OCI-LY1 (cell line): ENCODE data around the gene C17orf100.
"Not testable (repeated sequence)": the region's sequence is repeated elsewhere in the genome, so short reads cannot be mapped to it uniquely, and the experiment has no call there.

ENCODE experiments used
- H2AFZ ChIP-seq: fragments of 200-600 bp; sonication (generic), shearing (Covaris generic); 2 replicates; pipeline ENCODE4 v1.6.0; 2014; ENCODE audit warnings: antibody characterized with exemption, mild to moderate bottlenecking, low read length
- H3F3A ChIP-seq: fragments of 200-600 bp; sonication (generic), shearing (Covaris generic); 2 replicates; pipeline ENCODE4 v1.6.0; 2014; ENCODE audit warnings: mild to moderate bottlenecking, antibody characterized with exemption, low read length, moderate library complexity; ENCODE audit not compliant: insufficient read depth
- H3K27ac ChIP-seq: fragments of 200-600 bp; sonication (generic); 2 replicates; pipeline ENCODE4 v1.5.1; 2014; ENCODE audit warnings: low read length, mixed run types, mild to moderate bottlenecking, low read depth; ENCODE audit not compliant: poor library complexity, severe bottlenecking
- H3K27me3 ChIP-seq: fragments of 200-600 bp; sonication (generic); 2 replicates; pipeline ENCODE4 v1.6.0; 2014; ENCODE audit warnings: antibody characterized with exemption, mild to moderate bottlenecking, low read length, moderate library complexity; ENCODE audit not compliant: insufficient read depth
- H3K36me3 ChIP-seq: fragments of 200-600 bp; sonication (generic); 2 replicates; pipeline ENCODE4 v1.6.1; 2014; ENCODE audit warnings: mild to moderate bottlenecking, antibody characterized with exemption, low read length, moderate library complexity, mixed read lengths; ENCODE audit not compliant: insufficient read depth
- H3K4me1 ChIP-seq: fragments of 200-600 bp; sonication (generic); 2 replicates; pipeline ENCODE4 v1.5.1; 2014; ENCODE audit warnings: mild to moderate bottlenecking, low read length, moderate library complexity; ENCODE audit not compliant: insufficient read depth, severe bottlenecking
- H3K4me2 ChIP-seq: fragments of 200-600 bp; sonication (generic), shearing (Covaris generic); 2 replicates; pipeline ENCODE4 v1.6.1; 2014; ENCODE audit warnings: low read length
- H3K4me3 ChIP-seq: fragments of 200-600 bp; sonication (generic); 2 replicates; pipeline ENCODE4 v1.5.1; 2014; ENCODE audit warnings: low read length, low read depth, mild to moderate bottlenecking, mixed read lengths; ENCODE audit not compliant: poor library complexity, severe bottlenecking
- H3K79me2 ChIP-seq: fragments of 200-600 bp; shearing (Covaris generic); 2 replicates; pipeline ENCODE4 v1.6.1; 2016; ENCODE audit warnings: mixed run types, low read length, mixed read lengths; ENCODE audit not compliant: insufficient read depth
- H3K9ac ChIP-seq: fragments of 200-600 bp; sonication (generic), shearing (Covaris generic); 2 replicates; pipeline ENCODE4 v1.6.1; 2014; ENCODE audit warnings: mild to moderate bottlenecking, low read length, mixed read lengths
- H3K9me2 ChIP-seq: fragments of 200-600 bp; sonication (generic), shearing (Covaris generic); 2 replicates; pipeline ENCODE4 v1.6.1; 2014; ENCODE audit warnings: low read depth, mild to moderate bottlenecking, low read length, mixed read lengths
- H3K9me3 ChIP-seq: fragments of 200-600 bp; shearing (Covaris generic); 2 replicates; pipeline ENCODE4 v1.6.1; 2014; ENCODE audit warnings: low read length, mixed read lengths
- H4K20me1 ChIP-seq: fragments of 200-600 bp; sonication (generic), shearing (Covaris generic); 2 replicates; pipeline ENCODE4 v1.6.0; 2016; ENCODE audit warnings: mild to moderate bottlenecking, low read length; ENCODE audit not compliant: insufficient read depth
- EZH2 ChIP-seq: fragments of 200-600 bp; sonication (generic), shearing (Covaris generic); IDR thresholded peaks from 2 replicates; pipeline ENCODE4 v1.8.0; 2017; ENCODE audit warnings: borderline replicate concordance, mixed run types, mild to moderate bottlenecking, antibody characterized with exemption, low read length, moderate library complexity, mixed read lengths
- TF ChIP-seq, protein P1 (sequence below): fragments of 200-600 bp; sonication (generic), shearing (Covaris generic); IDR thresholded peaks from 2 replicates; pipeline ENCODE4 v1.5.1; 2017; ENCODE audit warnings: mild to moderate bottlenecking, antibody characterized with exemption, low read length, moderate library complexity, mixed read lengths

C17orf100 gene

DNA sequence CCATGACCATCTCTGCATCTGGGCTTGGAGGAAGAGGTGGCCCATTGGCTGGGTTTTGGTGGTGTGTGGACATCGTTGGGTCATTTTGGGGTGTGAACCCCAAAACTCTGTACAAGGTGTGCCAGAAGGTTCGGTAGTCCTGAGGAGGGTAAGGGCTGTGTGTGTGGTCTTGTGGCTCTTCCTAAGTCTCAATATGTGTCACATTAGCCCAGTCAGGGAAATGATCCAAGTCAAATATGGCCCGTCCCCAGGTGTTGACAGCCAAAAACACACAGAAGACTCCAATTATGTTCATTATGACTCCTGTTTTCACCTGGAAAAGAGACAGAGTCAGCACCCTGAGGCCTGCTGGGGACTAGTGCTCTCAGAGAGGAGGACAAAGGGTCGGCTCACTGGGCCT lies 34.5 kb downstream of the C17orf100 start:
- no peaks in the 10 kb centered on the region for H3K9me2 ChIP-seq
- H3K9ac ChIP-seq = no peak overlapping the region
- H3K4me3 ChIP-seq = no peak overlapping the region
- H3K27me3 ChIP-seq = no peaks in the 10 kb centered on the region
- H3K79me2 ChIP-seq = no peaks in the 10 kb centered on the region
- H3K4me1 ChIP-seq = no peaks in the 10 kb centered on the region
- H3K36me3 ChIP-seq = no peaks in the 10 kb centered on the region
- no peak overlapping the region for H2AFZ ChIP-seq
- TF ChIP-seq EZH2 = no peak
- no peaks in the 10 kb centered on the region for H3F3A ChIP-seq
- H3K9me3 ChIP-seq = no peaks in the 10 kb centered on the region
- no peak overlapping the region for H3K4me2 ChIP-seq
- H4K20me1 ChIP-seq = no peaks in the 10 kb centered on the region
- H3K27ac ChIP-seq = no peak overlapping the region

DNA sequence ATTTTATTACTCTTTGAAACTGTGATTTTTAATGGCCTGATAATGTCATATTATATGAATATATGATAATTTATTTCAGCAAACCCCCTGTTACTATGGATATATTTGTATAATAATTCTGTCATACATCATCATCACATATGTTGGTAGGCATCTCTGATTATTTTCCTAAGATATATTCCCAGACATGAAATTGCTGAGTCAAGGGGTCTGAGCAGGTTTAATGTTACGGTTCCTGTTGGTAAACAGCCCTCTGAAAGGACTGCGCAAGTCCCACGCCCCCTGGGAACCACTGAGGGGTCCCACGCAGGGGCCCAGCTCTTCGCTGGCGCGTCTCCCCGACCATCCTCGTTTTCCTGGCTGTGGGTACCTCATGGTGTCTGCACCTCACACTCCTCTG lies 37.4 kb downstream of the C17orf100 start:
- H3K4me1 ChIP-seq = no peaks in the 10 kb centered on the region
- no peak overlapping the region for H3K9ac ChIP-seq
- H3K36me3 ChIP-seq = no peaks in the 10 kb centered on the region
- no peak overlapping the region for H2AFZ ChIP-seq
- H3K9me2 ChIP-seq = no peaks in the 10 kb centered on the region
- H3K4me2 ChIP-seq = no peak overlapping the region
- H3K9me3 ChIP-seq = no peaks in the 10 kb centered on the region
- peaks cover 4% of the 10 kb centered on the region; the same call in 1 of the 2 replicates for H3K27me3 ChIP-seq
- H4K20me1 ChIP-seq = no peaks in the 10 kb centered on the region
- H3K27ac ChIP-seq = no peak overlapping the region
- H3K4me3 ChIP-seq = no peak overlapping the region
- H3F3A ChIP-seq = no peaks in the 10 kb centered on the region
- TF ChIP-seq, protein P1, sequence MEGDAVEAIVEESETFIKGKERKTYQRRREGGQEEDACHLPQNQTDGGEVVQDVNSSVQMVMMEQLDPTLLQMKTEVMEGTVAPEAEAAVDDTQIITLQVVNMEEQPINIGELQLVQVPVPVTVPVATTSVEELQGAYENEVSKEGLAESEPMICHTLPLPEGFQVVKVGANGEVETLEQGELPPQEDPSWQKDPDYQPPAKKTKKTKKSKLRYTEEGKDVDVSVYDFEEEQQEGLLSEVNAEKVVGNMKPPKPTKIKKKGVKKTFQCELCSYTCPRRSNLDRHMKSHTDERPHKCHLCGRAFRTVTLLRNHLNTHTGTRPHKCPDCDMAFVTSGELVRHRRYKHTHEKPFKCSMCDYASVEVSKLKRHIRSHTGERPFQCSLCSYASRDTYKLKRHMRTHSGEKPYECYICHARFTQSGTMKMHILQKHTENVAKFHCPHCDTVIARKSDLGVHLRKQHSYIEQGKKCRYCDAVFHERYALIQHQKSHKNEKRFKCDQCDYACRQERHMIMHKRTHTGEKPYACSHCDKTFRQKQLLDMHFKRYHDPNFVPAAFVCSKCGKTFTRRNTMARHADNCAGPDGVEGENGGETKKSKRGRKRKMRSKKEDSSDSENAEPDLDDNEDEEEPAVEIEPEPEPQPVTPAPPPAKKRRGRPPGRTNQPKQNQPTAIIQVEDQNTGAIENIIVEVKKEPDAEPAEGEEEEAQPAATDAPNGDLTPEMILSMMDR = no peak
- TF ChIP-seq EZH2 = no peak
- H3K79me2 ChIP-seq = no peaks in the 10 kb centered on the region

- no peaks in the 10 kb centered on the region for H3K79me2 ChIP-seq
- no peaks in the 10 kb centered on the region for H3K9me3 ChIP-seq
- no peak for TF ChIP-seq EZH2
- TF ChIP-seq, protein P1 = no peak
- no peaks in the 10 kb centered on the region for H3K4me1 ChIP-seq
- H3K36me3 ChIP-seq = no peaks in the 10 kb centered on the region
- H3K9me2 ChIP-seq = no peaks in the 10 kb centered on the region
- no peak overlapping the region for H3K27ac ChIP-seq
- no peak overlapping the region for H3K4me2 ChIP-seq
- no peaks in the 10 kb centered on the region for H4K20me1 ChIP-seq
- peaks cover 4% of the 10 kb centered on the region; the same call in 1 of the 2 replicates for H3K27me3 ChIP-seq
- H3K9ac ChIP-seq = no peak overlapping the region
- no peaks in the 10 kb centered on the region for H3F3A ChIP-seq
- H3K4me3 ChIP-seq = no peak overlapping the region
- H2AFZ ChIP-seq = no peak overlapping the region
Observed at GRCh38 chr17:6690641-6691040, 39.1 kb downstream of the C17orf100 start.

DNA sequence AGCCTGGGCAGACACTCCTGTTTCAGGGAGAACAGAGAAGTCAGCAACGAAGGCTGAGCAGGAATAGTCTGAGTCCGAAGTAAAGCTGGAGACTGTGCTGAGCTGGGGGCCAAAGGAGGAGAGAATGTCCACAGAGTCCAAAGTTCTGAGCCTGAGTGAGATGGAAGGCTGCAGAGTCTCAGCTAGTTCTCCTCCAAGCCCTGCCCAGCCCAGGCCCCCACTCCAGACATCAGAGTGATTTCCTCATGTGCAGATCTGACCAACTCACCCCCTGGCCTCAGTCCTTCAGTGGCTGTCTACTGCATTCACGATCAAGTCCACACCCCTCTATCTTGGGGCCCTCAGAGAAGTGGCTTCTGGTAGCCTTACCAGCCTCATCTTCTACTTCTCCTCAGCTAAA lies 40.0 kb downstream of the C17orf100 start:
- Histone ChIP-seq H3K4me3 (no peak overlapping the region), H3K27ac (no peak overlapping the region), H3K79me2 (no peaks in the 10 kb centered on the region), H3K36me3 (no peaks in the 10 kb centered on the region), H4K20me1 (no peaks in the 10 kb centered on the region), H3K4me2 (no peak overlapping the region), H3K9me3 (no peaks in the 10 kb centered on the region), H3K9me2 (no peaks in the 10 kb centered on the region), H2AFZ (no peak overlapping the region), H3F3A (no peaks in the 10 kb centered on the region), H3K27me3 (peaks cover 4% of the 10 kb centered on the region; the same call in 1 of the 2 replicates), H3K9ac (no peak overlapping the region), H3K4me1 (no peaks in the 10 kb centered on the region)
- TF ChIP-seq EZH2 = no peak
- TF ChIP-seq, protein P1 = no peak

GRCh38 chr17:6691958-6692357 lies 40.4 kb downstream of the C17orf100 start:
- H3F3A ChIP-seq, H3K36me3 ChIP-seq, H3K9me2 ChIP-seq, H3K27ac ChIP-seq, H3K27me3 ChIP-seq, H3K9ac ChIP-seq, H3K4me1 ChIP-seq, H3K79me2 ChIP-seq, H3K4me3 ChIP-seq, H4K20me1 ChIP-seq, H2AFZ ChIP-seq, H3K4me2 ChIP-seq, H3K9me3 ChIP-seq: not testable (repeated sequence)
